HG03558 (cell line): ENCODE data around the gene TPR.
"Not testable (repeated sequence)": the region's sequence is repeated elsewhere in the genome, so short reads cannot be mapped to it uniquely, and the experiment has no call there.

Experiments
- ATAC-seq: cut with Tn5 transposase; IDR thresholded peaks from one replicate; pipeline ENCODE4 v1.9.1; 2021; ENCODE audit warnings: moderate number of reproducible peaks; ENCODE audit not compliant: unreplicated experiment; ENCODE audit errors: extremely low read depth

TPR gene

GRCh38 chr1:186375152-186375928 is at the start of gene TPR, which contains the start of gene ODR4:
Gene TPR, minus strand, starts transcription at chr1:186375253. Its CDS starts 225 bp downstream, at chr1:186375028.
Gene ODR4, plus strand, starts transcription at chr1:186375838. Its CDS starts 3,948 bp downstream, at chr1:186379786.
- peak; percentile 86 for ATAC-seq

DNA sequence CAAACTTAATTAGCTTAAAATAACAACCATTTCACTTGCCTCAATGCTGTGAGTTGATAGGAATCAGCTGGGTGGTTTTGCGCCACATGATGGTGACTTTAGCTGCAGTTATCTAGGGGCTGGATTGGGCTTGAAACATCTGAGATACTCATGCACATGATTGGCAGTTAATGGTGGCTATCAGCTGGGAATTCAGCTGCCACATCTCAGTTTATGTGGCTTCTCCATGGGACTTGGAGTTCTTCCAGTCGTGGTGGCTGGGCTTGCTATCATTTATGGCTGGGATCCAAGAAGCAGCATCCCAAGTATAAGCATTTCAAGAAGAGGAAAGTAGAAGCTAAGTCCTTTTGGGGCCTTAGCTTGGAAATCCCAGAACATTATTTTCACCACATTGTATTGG is 49.5 kb upstream of the TPR start:
- ATAC-seq, result no peak

- no peak for ATAC-seq
Measured at GRCh38 chr1:186421446-186421845, 46.4 kb upstream of the TPR start.

GRCh38 chr1:186420923-186421322 is 45.9 kb upstream of the TPR start:
- peak; percentile 96 for ATAC-seq

GRCh38 chr1:186420311-186420710 is 45.3 kb upstream of the TPR start:
- no peak for ATAC-seq

GRCh38 chr1:186418503-186418902 is 43.5 kb upstream of the TPR start:
- no peak for ATAC-seq

GRCh38 chr1:186413319-186413718 is 38.3 kb upstream of the TPR start:
- no peak for ATAC-seq

GRCh38 chr1:186409091-186409490 is 34.0 kb upstream of the TPR start:
- peak; percentile 80 for ATAC-seq

DNA sequence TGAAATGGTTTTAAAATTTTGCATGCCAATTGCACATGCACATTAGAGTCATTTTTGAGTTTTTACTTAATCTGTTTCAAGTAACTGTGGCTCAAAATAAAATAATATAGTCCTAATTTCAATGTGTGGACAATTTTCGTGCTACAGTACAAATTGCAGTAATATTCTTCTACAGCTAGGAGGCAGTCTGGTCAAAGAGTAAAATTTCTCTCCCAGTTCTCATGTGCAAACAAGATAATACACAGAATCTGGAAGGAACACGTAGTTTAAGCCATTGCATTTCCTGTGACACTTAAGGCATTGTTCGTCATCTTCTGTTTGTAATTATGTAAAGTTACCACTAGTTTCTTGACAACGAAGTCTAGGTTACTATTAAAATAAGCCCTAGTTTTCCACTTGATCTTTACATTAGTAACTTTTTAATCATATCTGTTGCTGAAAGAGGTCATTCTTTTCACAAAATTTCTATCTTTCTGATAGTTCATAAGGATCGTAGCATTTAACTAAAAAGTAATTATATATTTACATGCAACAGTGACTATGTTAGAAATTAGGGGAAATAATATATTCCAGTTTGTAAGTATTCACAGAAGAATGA is 29.5 kb upstream of the TPR start:
- no peak for ATAC-seq

DNA sequence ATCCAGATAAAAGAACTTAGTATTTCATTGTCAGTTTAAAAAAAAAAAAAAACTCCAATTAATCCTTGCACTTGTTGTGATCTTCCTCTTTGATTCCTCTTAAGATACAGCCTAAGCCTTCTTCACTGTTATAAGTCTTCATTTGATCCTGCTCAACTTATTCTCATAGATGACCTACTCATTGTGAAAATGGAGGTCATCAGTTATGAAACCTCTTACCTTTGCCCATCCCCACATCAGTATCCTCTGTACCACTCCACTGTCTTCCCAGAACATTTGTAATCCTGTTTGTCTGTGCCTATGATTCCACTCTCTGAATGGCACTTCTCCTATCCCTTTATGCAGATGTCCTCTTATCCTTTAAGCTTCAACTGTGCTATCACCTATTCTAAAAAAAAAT is 28.6 kb upstream of the TPR start:
- ATAC-seq, result no peak

DNA sequence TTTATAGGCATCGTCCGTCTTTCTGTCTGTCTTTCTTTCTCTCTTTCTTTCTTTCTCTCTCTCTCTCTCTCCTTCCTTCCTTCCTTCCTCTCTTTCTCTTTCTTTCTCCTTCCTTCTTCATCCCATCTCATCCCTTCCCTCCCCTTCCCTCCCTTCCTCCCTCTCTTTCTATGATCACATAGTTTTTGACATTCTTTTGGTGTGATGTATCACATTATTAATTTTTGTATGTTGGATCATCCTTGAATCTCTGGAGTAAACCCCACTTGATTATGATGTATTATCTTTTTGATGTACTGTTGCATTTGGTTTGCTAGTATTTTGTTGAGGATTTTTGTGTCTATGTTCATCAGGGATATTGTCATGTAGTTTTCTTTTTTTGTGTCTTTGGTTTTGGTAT is 26.4 kb upstream of the TPR start:
- not testable (repeated sequence) for ATAC-seq

DNA sequence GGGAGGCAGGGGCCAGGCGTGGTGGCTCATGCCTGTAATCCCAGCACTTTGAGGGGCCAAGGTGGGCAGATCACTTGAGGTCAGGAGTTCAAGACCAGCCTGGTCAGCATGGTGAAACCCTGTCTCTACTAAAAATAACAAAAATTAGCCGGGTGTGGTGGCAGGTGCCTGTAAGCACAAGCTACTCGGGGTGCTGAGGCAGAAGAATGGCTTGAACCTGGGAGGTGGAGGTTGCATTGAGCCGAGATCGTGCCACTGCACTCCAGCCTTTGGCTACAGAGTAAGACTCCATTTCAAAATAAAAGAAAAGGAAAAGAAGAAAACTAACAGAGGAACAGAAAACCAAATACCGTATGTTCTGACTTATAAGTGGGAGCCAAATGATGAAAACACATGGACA is 17.7 kb upstream of the TPR start:
- ATAC-seq, result not testable (repeated sequence)

- no peak for ATAC-seq
Measured at GRCh38 chr1:186391841-186392240, 16.8 kb upstream of the TPR start.

- ATAC-seq, result no peak
Measured at GRCh38 chr1:186390925-186391324, 15.9 kb upstream of the TPR start.

- ATAC-seq, result no peak
Measured at GRCh38 chr1:186386725-186387383, 11.8 kb upstream of the TPR start.

GRCh38 chr1:186375929-186376319 is 871 bp upstream of the TPR start:
- peak; percentile 1 for ATAC-seq

DNA sequence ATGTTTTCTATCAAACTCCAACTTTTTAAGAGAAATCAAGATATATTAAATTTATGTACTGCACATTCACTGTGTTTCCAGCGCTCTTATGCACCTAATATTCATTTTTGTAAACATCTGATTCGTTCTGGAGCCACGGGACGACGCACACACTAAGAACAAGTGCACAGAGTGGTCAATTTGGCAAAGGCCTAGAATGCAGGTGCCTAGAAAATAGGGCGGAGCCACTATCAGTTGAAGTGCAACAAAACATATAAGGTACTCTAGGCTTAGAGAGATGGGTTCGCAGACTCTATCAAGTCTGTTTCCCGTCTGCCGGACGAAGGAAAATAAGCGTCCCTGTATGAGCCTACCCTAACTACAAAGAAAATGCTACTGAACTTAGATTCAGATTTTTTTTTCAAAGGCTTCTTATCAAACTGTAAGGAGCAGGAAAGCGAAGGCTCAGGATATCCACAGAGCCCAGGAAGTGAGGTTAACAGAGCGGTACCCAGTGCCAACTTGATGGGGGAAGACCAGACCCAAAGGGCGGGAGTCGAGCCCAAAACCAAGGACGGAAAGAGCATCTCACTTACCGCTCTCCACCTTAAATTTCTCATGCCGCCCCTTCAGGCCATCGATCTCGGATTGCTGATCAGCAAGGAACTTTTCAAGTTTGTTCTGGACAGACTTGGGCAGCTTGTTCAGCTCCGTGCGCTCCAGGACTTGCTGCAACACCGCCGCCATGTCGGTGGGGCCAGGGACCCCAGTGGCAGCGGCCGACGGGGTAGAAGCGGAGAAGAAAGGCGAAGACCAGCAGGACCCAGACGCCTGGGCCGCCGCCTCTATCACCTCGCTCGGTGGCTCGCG is 526 bp downstream of the TPR start:
- ATAC-seq, result peak; percentile 24

DNA sequence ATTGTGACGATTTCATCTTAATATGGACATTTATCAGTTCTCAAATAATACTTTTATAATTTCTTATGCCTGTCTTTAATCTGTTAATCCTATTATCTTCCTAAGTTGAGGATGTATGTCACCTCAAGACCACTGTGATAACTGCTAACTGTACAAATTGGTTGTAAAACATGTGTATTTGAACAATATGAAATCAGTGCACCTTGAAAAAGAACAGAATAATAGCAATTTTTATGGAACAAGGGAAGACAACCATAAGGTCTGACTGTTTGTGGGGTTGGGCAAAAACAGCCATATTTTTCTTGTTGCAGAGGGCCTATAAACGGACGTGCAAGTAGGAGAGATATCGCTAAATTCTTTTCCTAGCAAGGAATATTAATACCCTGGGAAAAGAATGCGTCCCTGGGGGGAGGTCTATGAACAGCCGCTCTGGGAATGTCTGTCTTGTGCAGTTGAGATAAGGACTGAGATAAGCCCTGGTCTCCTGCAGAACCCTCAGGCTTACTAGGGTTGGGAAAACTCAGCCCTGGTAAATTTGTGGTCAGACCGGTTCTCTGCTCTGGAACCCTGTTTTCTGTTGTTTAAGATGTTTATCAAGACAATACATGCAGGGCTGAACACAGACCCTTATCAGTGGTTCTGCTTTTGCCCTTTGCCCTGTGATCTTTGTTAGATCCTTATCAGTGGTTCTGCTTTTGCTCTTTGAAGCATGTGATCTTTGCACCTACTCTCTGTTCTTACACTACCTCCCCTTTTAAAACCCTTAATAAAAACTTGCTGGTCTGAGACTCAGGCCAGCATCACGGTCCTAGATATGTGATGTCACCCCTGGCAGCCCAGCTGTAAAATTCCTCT is 27.0 kb downstream of the TPR start:
- ATAC-seq, result not testable (repeated sequence)

DNA sequence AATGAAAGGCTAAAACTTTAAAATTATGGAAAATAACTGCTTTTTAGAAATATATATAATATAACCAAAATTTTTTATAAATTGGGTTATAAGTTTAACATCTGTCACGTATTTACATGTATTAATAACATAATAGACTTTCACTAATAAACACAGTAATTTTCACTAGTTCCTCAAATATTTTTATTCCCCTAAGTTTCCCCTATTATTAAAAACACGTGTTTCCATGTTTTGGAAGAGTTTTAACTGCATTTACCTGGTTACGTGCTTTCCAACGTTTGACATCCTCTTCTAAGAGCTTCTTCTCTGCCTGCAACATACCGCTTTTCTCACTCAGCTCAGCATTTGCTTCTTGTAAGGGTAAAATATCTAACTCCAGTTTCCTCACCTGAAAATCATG is 34.3 kb downstream of the TPR start:
- no peak for ATAC-seq

- no peak for ATAC-seq
Measured at GRCh38 chr1:186337554-186337953, 37.5 kb downstream of the TPR start.
